ENCODE measurements around the gene GRAP2.

- no peak for TF ChIP-seq RAD21 (IDR thresholded peaks at IDR 0.05; ENCODE audit: low read depth)
- no peak for TF ChIP-seq EGR1 (IDR thresholded peaks at IDR 0.05)
- no peak for TF ChIP-seq FOXM1 (IDR thresholded peaks at IDR 0.05; ENCODE audit: borderline replicate concordance, low read depth)
- TF ChIP-seq EP300 (IDR thresholded peaks at IDR 0.05; ENCODE audit: borderline replicate concordance): no peak
- TF ChIP-seq MAX (IDR thresholded peaks at IDR 0.05): no peak
- TF ChIP-seq TEAD4 (IDR thresholded peaks at IDR 0.05): no peak
- no peak for TF ChIP-seq TAF1 (IDR thresholded peaks at IDR 0.05; ENCODE audit: low read depth)
Measured at GRCh38 chr22:39894554-39895092, 6.3 kb upstream of the GRAP2 start.
